HCT116 (cell line): ENCODE results near the gene STK17A. TPM values are rescaled to one million over a fixed set of nuclear protein-coding genes. Genes with fewer than 3 reads are reported as not detected.

Experiments used
- ATAC-seq: fragments of 200-7000 bp; cut with Tn5 transposase; 2 replicates; pipeline ENCODE4 v1.9.1; 2020; ENCODE audit warnings: mild to moderate bottlenecking, moderate library complexity
- BruUV-seq: library from RNA; stranded (reverse); fragments of 400-500 nt; replicated peaks from 2 replicates; lab custom pipeline; 2021; lab: Mats Ljungman, UMichigan
- CTCF ChIA-PET: fragments of 300-600 bp; sonication (Branson Sonifier 250); formaldehyde crosslinking; loops from one replicate; lab custom pipeline; 2021; ENCODE audit warnings: antibody characterized with exemption; lab: Charles Lee
- POLR2A ChIA-PET: fragments of 300-600, 350-600 bp; sonication (Branson Sonifier 250); formaldehyde crosslinking; loops from one replicate; lab custom pipeline; 2021; ENCODE audit warnings: antibody characterized with exemption; lab: Charles Lee
- RAD21 ChIA-PET, 2 experiments: fragments of 300-600 bp; sonication (Branson Sonifier 250); formaldehyde crosslinking; loops; one replicate each; lab custom pipeline; 2023; ENCODE audit warnings: low total read pairs in 2 of 2; ENCODE audit not compliant: uncharacterized antibody in 2 of 2, unreplicated experiment in 2 of 2, low non-redundant PET in 1 of 2; lab: Charles Lee
- DNase-seq: peaks from one replicate; pipeline ENCODE4 v3.0.0-alpha.2; 2010; ENCODE audit warnings: low read depth, low spot score
- H2AFZ ChIP-seq: fragments of 200-600 bp; shearing (Covaris generic), sonication (generic); 2 replicates; pipeline ENCODE4 v1.6.1; 2017; ENCODE audit warnings: low read depth, mixed run types, mixed read lengths, antibody characterized with exemption, low read length; ENCODE audit not compliant: poor library complexity, severe bottlenecking
- H3K27ac ChIP-seq: 2 replicates; pipeline ENCODE4 v1.5.1; 2012; ENCODE audit warnings: low read depth, low read length
- H3K27me3 ChIP-seq: fragments of 200-600 bp; sonication (generic); 2 replicates; pipeline ENCODE4 v1.6.1; 2016; ENCODE audit warnings: mixed run types, low read length, mixed read lengths; ENCODE audit not compliant: insufficient read depth
- H3K36me3 ChIP-seq, 2 experiments: fragments of 200-500 bp in 1 of 2; fragments of 200-600 bp in 1 of 2; sonication (Bioruptor generic) in 1 of 2; sonication (generic) in 1 of 2; 2 replicates each; pipeline versions ENCODE4 v1.5.1 to v1.6.1; 2014 to 2016; ENCODE audit warnings: low read length in 2 of 2, inconsistent platforms in 1 of 2, mixed read lengths in 1 of 2, mixed run types in 1 of 2; ENCODE audit not compliant: insufficient read depth in 2 of 2, control insufficient read depth in 1 of 2
- H3K4me1 ChIP-seq, 2 experiments: fragments of 200-600 bp in 1 of 2; sonication (generic) in 1 of 2; 2 replicates each; pipeline versions ENCODE4 v1.5.1 to v1.6.1; 2012 to 2017; ENCODE audit warnings: low read length in 2 of 2, inconsistent platforms in 1 of 2, mild to moderate bottlenecking in 1 of 2, mixed read lengths in 1 of 2, mixed run types in 1 of 2, moderate library complexity in 1 of 2; ENCODE audit not compliant: insufficient read depth in 2 of 2, control insufficient read depth in 1 of 2
- H3K4me2 ChIP-seq: fragments of 200-600 bp; sonication (generic); 2 replicates; pipeline ENCODE4 v1.6.1; 2017; ENCODE audit warnings: mixed run types, low read length, mixed read lengths
- H3K4me3 ChIP-seq, 2 experiments: fragments of 200-600 bp in 1 of 2; sonication (generic) in 1 of 2; replicated peaks in 1 of 2; 2 replicates each; pipeline ENCODE4 v1.5.1; 2011 to 2016; ENCODE audit warnings: low read length in 2 of 2, control low read depth in 1 of 2, low read depth in 1 of 2, mild to moderate bottlenecking in 1 of 2, mixed read lengths in 1 of 2, mixed run types in 1 of 2
- H3K79me2 ChIP-seq: fragments of 200-600 bp; sonication (generic); 2 replicates; pipeline ENCODE4 v1.6.1; 2017; ENCODE audit warnings: mild to moderate bottlenecking, mixed run types, low read length, moderate library complexity, mixed read lengths; ENCODE audit not compliant: insufficient read depth
- H3K9ac ChIP-seq: fragments of 200-600 bp; sonication (generic); 2 replicates; pipeline ENCODE4 v1.6.1; 2016; ENCODE audit warnings: low read length, mixed read lengths
- H3K9me2 ChIP-seq: fragments of 200-600 bp; sonication (generic), shearing (Covaris generic); 2 replicates; pipeline ENCODE4 v1.6.1; 2017; ENCODE audit warnings: mixed run types, mild to moderate bottlenecking, moderate library complexity; ENCODE audit not compliant: insufficient read depth
- H3K9me3 ChIP-seq, 2 experiments: fragments of 200-500 bp in 1 of 2; fragments of 200-600 bp in 1 of 2; sonication (Bioruptor generic) in 1 of 2; sonication (generic) in 1 of 2; 2 replicates each; pipeline ENCODE4 v1.6.1; 2014 to 2017; ENCODE audit warnings: low read length in 2 of 2, mixed read lengths in 2 of 2, inconsistent platforms in 1 of 2, low read depth in 1 of 2, mild to moderate bottlenecking in 1 of 2, mixed run types in 1 of 2, moderate library complexity in 1 of 2; ENCODE audit not compliant: control insufficient read depth in 1 of 2, insufficient read depth in 1 of 2
- H4K20me1 ChIP-seq: fragments of 200-600 bp; sonication (generic), shearing (Covaris generic); 2 replicates; pipeline ENCODE4 v1.6.1; 2017; ENCODE audit warnings: mixed run types, mild to moderate bottlenecking, moderate library complexity; ENCODE audit not compliant: insufficient read depth
- CBX3 ChIP-seq: IDR thresholded peaks from 2 replicates; pipeline ENCODE4 v1.6.1; 2012; ENCODE audit warnings: low read depth
- CEBPB ChIP-seq: IDR thresholded peaks from 2 replicates; pipeline ENCODE4 v1.6.1; 2012; ENCODE audit warnings: low read depth
- EGR1 ChIP-seq: IDR thresholded peaks from 2 replicates; pipeline ENCODE4 v1.6.1; 2012; ENCODE audit warnings: low read depth
- ELF1 ChIP-seq: IDR thresholded peaks from 2 replicates; pipeline ENCODE4 v1.6.1; 2012; ENCODE audit warnings: low read depth, borderline replicate concordance
- EZH2 ChIP-seq: fragments of 200-600 bp; sonication (generic); IDR thresholded peaks from 2 replicates; pipeline ENCODE4 v1.6.1; 2017; ENCODE audit warnings: antibody characterized with exemption, mixed run types
- EZH2phosphoT487 ChIP-seq: fragments of 200-600 bp; IDR thresholded peaks from 2 replicates; pipeline ENCODE4 v1.6.1; 2018; ENCODE audit warnings: antibody characterized with exemption, borderline replicate concordance
- FOSL1 ChIP-seq: IDR thresholded peaks from 2 replicates; pipeline ENCODE4 v1.6.1; 2012; ENCODE audit warnings: low read depth
- POLR2AphosphoS5 ChIP-seq: IDR thresholded peaks from 2 replicates; pipeline ENCODE4 v1.6.1; 2011; ENCODE audit warnings: mild to moderate bottlenecking, low read depth, low read length, moderate library complexity
- SIN3A ChIP-seq: IDR thresholded peaks from 2 replicates; pipeline ENCODE4 v1.6.1; 2012; ENCODE audit warnings: low read depth
- SP1 ChIP-seq: IDR thresholded peaks from 2 replicates; pipeline ENCODE4 v1.6.1; 2012; ENCODE audit warnings: low read depth
- SRF ChIP-seq: IDR thresholded peaks from 2 replicates; pipeline ENCODE4 v1.6.1; 2012; ENCODE audit warnings: low read depth
- ZFX ChIP-seq: fragments of 450-650 bp; IDR thresholded peaks from 2 replicates; pipeline ENCODE4 v1.6.1; 2017
- intact Hi-C: fragments of 100-400 bp; cut with micrococcal nuclease; formaldehyde crosslinking; loops from 2 replicates; pipeline ENCODE4 v1.10.0; 2022
- total RNA-seq: library from RNA; stranded (reverse); gene quantifications from one replicate; pipeline ENCODE4 v1.2.1, GENCODE V29; 2021; ENCODE audit not compliant: unreplicated experiment
- TF ChIP-seq, protein P1 (sequence below): IDR thresholded peaks from 2 replicates; pipeline ENCODE4 v1.6.1; 2011; ENCODE audit warnings: mild to moderate bottlenecking, low read length, moderate library complexity; ENCODE audit not compliant: insufficient replicate concordance; ENCODE audit errors: extremely low read depth
- TF ChIP-seq, protein P2 (sequence below), 3 experiments: fragments of 200-600 bp in 1 of 3; sonication (generic) in 1 of 3; IDR thresholded peaks in 2 of 3; conservative IDR thresholded peaks in 1 of 3; 2 replicates each; pipeline ENCODE4 v1.5.1; 2012 to 2017; ENCODE audit warnings: low read depth in 2 of 3, low read length in 2 of 3, antibody characterized with exemption in 1 of 3, borderline replicate concordance in 1 of 3, control low read depth in 1 of 3, mild to moderate bottlenecking in 1 of 3, mixed read lengths in 1 of 3, mixed run types in 1 of 3, moderate library complexity in 1 of 3; ENCODE audit not compliant: insufficient read depth in 1 of 3

Gene STK17A
- total RNA-seq, 1 experiment from 2014 or later, result 14.8 TPM

DNA sequence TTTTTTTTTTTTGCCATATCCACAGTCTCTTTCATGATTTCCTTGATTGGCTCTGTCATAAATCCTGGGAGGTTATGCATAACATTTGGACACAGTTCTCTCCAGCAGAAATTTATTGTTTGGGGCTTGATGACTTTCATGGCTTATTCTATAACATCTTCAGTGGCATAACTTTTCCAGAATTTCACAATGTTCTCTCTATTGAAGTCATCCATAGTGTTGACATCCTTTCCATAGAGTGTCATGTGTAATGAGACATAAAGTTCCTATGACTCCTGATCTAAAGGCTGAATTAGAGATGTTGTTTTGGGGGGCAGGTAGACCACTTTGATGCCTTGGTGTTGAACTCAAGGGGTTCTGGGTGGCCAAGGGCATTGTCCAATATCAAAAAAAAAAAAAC is 36.7 kb upstream of the STK17A start:
- TF ChIP-seq ELF1, result no peak
- no peak for TF ChIP-seq ZFX
- TF ChIP-seq, protein P1, sequence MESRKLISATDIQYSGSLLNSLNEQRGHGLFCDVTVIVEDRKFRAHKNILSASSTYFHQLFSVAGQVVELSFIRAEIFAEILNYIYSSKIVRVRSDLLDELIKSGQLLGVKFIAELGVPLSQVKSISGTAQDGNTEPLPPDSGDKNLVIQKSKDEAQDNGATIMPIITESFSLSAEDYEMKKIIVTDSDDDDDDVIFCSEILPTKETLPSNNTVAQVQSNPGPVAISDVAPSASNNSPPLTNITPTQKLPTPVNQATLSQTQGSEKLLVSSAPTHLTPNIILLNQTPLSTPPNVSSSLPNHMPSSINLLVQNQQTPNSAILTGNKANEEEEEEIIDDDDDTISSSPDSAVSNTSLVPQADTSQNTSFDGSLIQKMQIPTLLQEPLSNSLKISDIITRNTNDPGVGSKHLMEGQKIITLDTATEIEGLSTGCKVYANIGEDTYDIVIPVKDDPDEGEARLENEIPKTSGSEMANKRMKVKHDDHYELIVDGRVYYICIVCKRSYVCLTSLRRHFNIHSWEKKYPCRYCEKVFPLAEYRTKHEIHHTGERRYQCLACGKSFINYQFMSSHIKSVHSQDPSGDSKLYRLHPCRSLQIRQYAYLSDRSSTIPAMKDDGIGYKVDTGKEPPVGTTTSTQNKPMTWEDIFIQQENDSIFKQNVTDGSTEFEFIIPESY, result no peak
- no peak for TF ChIP-seq EZH2
- TF ChIP-seq, protein P2, sequence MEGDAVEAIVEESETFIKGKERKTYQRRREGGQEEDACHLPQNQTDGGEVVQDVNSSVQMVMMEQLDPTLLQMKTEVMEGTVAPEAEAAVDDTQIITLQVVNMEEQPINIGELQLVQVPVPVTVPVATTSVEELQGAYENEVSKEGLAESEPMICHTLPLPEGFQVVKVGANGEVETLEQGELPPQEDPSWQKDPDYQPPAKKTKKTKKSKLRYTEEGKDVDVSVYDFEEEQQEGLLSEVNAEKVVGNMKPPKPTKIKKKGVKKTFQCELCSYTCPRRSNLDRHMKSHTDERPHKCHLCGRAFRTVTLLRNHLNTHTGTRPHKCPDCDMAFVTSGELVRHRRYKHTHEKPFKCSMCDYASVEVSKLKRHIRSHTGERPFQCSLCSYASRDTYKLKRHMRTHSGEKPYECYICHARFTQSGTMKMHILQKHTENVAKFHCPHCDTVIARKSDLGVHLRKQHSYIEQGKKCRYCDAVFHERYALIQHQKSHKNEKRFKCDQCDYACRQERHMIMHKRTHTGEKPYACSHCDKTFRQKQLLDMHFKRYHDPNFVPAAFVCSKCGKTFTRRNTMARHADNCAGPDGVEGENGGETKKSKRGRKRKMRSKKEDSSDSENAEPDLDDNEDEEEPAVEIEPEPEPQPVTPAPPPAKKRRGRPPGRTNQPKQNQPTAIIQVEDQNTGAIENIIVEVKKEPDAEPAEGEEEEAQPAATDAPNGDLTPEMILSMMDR (IDR thresholded peaks at IDR 0.05 in 2 of 3, conservative IDR thresholded peaks at IDR 0.05 in 1 of 3; ENCODE audit: borderline replicate concordance in 1 of 3, insufficient read depth in 1 of 3, low read depth in 2 of 3, low read length in 2 of 3), result no peak
- TF ChIP-seq CBX3, result no peak
- no peak for TF ChIP-seq CEBPB
- no peak for TF ChIP-seq POLR2AphosphoS5
- no peak for TF ChIP-seq FOSL1
- no peak for TF ChIP-seq EGR1
- TF ChIP-seq SRF, result no peak
- TF ChIP-seq SIN3A, result no peak
- no peak for TF ChIP-seq SP1
- TF ChIP-seq EZH2phosphoT487, result no peak
- H3K4me2 ChIP-seq, result no peak overlapping the region
- no peak overlapping the region for H3K27ac ChIP-seq
- intact Hi-C loops, result no loop called here
- no peak overlapping the region for H3K4me3 ChIP-seq
- ChIA-PET RAD21 (no interaction called here), POLR2A (no interaction called here), CTCF (no interaction called here)
- peaks cover 0 to 4% of the 10 kb centered on the region in 2 experiments; a peak in 1 of 4 replicates for H3K9me3 ChIP-seq
- no peaks in the 10 kb centered on the region for H3K4me1 ChIP-seq
- H3K27me3 ChIP-seq, result no peaks in the 10 kb centered on the region
- H3K9ac ChIP-seq, result no peak overlapping the region
- DNase-seq, result no peak
- no peaks in the 10 kb centered on the region for H3K9me2 ChIP-seq
- no peak overlapping the region for H2AFZ ChIP-seq
- no peaks in the 10 kb centered on the region for H3K79me2 ChIP-seq
- H4K20me1 ChIP-seq, result no peaks in the 10 kb centered on the region
- ATAC-seq, result no peak
- no TSS peak for BruUV-seq
- no peaks in the 10 kb centered on the region for H3K36me3 ChIP-seq
